IMR-90 (cell line): Measurements from ENCODE around the gene TBP.

ENCODE experiments used
- CHD1 ChIP-seq: IDR thresholded peaks from 2 replicates; pipeline ENCODE4 v1.6.1; 2012; ENCODE audit warnings: low read depth, low read length, improper control_type of control experiment
- CTCF ChIP-seq: conservative IDR thresholded peaks from 2 replicates; pipeline ENCODE4 v1.5.1; 2012; ENCODE audit warnings: mild to moderate bottlenecking, low read depth, low read length, improper control_type of control experiment
- MAFK ChIP-seq: IDR thresholded peaks from 2 replicates; pipeline ENCODE4 v1.6.1; 2012; ENCODE audit warnings: low read depth, low read length, improper control_type of control experiment

GRCh38 chr6:170554796-170555137 is 598 bp downstream of the TBP start:
- TF ChIP-seq CTCF (no peak), MAFK (no peak), CHD1 (no peak)
